Measurements from ENCODE around the gene PCSK7.
"Not testable (repeated sequence)": the region's sequence is repeated elsewhere in the genome, so short reads cannot be mapped to it uniquely, and the experiment has no call there.

Gene PCSK7

DNA sequence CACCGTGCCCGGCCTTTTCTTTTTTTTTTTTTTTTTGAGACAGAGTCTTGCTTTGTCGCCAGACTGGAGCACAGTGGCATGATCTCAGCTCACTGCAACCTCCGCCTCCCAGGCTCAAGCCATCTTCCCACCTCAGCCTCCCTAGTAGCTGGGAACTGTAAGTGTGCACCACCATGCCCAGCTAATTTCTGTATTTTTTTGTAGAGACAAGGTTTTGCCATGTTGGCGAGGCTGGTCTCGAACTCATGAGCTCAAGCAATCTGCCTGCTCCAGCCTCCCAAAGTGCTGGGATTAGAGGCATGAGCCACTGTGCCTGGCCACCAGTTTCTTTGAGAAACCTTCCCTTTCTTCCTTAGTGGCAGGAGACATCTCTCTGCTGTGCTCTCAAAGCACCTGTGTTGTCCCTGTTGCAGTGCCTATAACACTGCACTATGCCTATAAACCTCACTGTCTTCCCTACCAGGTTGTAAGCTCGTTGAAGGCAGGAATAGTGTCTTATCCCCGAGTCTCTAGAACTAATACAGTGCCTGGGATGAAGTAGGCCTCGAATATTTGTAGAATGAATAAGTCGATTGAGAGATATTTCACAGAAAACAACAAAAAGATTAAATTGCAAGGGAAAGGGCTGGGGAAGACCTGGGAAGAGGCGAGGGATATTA, 19.0 kb downstream of the PCSK7 start:
- DNase-seq: no peak

- no peak for DNase-seq
Measured at GRCh38 chr11:117210620-117211019, 21.3 kb downstream of the PCSK7 start.

- not testable (repeated sequence) for DNase-seq
Measured at GRCh38 chr11:117209351-117210125, 22.3 kb downstream of the PCSK7 start.

- not testable (repeated sequence) for DNase-seq
Measured at GRCh38 chr11:117208710-117209109, 23.2 kb downstream of the PCSK7 start.

- DNase-seq: not testable (repeated sequence)
Measured at GRCh38 chr11:117207481-117207880, 24.4 kb downstream of the PCSK7 start.

DNA sequence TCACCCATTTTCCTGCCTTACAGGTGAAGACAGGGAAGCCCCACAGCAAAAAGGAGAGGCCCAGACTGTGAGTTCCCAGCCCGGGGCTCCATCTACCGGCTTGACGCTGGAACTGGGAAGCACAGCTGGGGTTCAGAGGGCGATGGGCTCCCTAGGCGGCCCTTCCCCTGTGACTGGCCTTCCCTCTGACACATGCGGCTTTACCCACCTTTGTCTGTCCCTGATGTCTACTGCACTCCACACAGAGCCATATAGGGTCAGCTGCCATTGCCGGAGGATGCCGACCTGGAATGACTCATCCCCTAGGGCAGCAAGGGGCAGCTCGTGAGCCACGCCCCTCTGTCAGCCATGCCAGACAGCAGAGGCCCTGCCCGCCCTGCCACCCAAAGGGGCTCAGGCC, 25.0 kb downstream of the PCSK7 start:
- not testable (repeated sequence) for DNase-seq

- not testable (repeated sequence) for DNase-seq
Measured at GRCh38 chr11:117206111-117206510, 25.8 kb downstream of the PCSK7 start.

- no peak for DNase-seq
Measured at GRCh38 chr11:117205211-117205818, 26.6 kb downstream of the PCSK7 start.

DNA sequence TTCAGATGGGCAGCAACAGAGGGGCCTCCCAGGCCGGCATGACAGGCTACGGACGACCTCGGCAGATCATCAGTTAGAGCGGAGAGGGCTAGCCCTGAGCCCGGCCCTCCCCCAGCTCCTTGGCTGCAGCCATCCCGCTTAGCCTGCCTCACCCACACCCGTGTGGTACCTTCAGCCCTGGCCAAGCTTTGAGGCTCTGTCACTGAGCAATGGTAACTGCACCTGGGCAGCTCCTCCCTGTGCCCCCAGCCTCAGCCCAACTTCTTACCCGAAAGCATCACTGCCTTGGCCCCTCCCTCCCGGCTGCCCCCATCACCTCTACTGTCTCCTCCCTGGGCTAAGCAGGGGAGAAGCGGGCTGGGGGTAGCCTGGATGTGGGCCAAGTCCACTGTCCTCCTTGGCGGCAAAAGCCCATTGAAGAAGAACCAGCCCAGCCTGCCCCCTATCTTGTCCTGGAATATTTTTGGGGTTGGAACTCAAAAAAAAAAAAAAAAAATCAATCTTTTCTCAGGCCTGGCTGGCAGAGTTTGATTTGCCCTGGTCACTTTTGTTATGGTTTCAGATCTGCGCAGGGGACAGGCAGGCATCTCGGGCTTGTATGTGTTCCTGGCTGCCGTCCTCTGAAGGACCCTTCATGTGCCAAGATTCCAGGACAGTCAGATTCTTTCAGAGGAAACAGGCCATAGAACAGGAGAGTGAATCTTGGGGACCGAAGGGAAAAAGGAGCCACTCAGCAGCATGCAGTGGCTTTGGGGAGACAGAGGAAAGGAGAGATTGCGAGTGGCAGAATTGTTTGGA, 27.4 kb downstream of the PCSK7 start:
- no peak for DNase-seq

- no peak for DNase-seq
Measured at GRCh38 chr11:117203069-117203407, 28.8 kb downstream of the PCSK7 start.

DNA sequence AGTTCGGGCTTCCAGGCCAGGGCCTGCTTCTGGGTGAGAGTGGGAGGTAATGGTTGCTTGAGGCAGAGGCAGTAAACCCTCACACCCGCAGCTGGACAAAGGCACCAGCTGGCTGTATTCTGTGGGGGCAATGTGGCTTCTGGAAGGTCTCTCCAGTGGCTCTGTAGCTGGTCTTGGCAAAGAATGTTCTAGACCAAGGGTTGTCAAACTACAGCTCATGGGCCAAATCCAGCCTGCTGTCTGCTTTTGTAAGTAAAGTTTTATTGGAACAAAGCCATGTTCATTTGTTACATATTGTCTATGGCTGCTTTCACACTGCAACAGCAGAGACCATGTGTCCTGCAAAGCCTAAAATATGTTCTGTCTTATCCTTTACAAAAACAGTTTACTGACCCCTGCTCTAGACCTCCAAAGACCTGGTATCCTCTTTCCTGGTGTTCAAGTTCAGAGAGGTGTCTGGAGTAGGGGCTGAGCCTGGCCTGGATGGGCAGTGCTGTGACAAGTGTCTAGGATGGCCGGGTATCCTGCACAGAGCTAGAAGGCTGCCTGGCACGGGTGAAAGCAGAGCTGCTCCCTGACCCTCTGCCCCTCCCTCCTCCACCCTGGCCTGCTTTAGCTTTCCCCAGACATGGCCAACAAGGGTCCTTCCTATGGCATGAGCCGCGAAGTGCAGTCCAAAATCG, 29.3 kb downstream of the PCSK7 start:
- DNase-seq: no peak

DNA sequence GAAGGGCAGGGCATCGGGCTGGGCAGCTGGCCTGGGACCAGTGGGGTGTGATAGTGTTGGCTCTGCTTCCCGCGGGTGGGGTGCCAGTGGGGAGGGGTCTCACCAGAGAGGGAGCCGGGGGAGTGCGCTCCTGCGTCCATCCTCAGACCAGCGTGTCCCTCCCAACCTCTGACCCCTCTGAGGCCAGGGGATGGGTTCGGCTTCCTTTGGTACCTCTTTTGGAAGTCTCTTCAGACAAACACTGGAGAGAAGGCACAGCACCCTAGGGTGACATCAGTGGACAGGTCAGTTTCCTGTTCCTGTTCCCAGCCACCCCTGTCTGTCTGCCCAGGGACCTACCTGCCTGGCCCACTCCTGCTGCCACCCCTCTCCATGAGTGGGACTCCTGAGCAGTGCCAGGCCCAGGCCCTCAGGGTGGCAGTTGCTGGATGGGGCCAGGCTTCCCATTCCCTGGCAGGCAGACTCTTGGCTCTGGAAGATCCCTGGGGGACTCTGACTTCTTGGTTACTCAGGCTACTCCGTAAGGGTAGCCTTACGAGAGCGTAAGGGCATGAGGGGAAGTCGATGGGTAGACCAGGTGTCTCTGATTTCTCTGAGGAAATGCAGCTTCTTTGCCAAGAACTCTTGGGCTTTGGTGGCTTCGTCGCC, 30.1 kb downstream of the PCSK7 start:
- DNase-seq: no peak

DNA sequence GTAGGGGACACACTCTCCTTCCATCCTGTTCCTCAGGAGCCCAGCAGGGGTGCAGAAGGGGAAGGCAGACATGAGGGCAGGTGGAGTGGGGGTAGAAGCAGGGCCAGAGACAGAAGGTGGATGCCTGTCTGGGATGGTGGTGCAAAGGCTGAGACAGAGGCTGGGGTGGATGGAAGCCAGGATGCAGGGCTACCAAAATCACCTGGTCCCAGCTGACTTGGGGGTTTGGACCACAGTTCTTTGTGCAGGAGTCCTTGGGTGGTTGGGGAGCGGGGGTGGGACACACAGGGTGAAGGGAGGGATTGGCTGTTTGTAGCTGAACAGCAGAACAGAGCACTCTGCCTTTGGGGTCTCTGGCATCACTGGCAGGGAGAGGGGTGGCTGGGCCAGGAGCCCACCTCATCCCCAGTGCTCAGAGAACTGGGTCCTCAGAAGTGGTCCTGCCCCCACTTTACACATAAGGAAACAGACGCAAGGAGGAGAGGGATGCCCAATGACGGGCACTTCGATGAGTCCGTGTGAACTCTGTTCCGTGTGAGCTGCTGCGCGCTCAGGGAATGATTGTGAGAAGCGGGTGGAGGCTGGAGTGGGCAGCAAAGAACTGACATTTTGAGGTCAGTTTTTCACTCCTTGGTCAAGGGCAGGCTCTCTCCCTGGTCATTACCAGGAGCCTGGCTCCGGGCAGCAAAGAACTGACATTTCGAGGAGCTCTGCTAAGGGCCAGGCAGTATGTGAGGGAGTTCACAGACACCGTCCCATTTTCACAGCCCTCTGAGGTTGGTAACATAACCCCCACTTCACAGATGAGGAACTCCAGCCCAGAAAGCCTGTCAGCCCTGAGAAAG, 30.8 kb downstream of the PCSK7 start:
- no peak for DNase-seq

DNA sequence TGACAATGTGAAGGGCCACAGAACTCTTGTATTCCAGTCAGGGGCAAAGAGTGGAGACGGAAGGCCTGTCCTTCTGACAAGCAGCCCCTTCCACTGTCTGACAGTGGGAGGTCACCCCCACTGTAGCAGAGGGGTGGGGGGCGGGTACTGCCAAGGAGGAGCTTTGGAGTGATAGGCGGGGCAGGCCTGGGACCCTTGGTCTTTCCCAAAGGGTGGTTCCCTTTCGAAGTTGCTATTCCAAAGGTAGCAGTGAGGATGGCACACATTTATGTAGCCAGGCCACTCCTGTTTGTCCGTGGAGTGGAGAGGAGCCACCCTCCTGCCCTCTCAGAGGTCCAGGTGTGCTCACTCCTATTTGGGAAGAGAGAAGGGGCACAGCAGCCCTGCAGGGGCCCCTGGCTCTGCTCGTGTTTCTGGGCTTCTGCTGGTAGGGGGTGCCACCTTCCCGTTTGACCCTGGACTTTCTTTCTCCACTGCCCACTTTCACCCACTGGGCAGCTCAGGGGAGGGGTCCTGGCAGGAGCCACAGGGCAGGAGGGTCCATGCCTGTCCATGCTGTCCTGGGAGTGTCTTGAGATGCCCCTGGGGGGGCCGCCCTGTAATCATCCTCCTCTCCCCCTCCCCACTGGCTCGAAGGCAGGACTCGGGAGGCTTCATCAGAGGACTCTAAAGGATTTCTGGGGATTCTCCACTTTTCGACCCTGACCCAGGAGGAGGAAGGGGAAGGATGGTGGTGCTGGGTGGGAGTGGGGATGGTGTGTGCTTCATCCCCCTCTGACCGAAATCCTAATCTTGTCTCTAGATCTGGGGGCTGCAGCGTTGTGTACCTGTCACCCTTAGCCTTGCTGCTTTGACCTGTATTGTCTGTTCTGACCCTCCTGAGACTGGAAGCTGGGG, 31.7 kb downstream of the PCSK7 start:
- no peak for DNase-seq

- no peak for DNase-seq
Measured at GRCh38 chr11:117199053-117199915, 32.6 kb downstream of the PCSK7 start, which contains the start of gene TAGLN. Gene TAGLN, plus strand, starts transcription at chr11:117199370. Its CDS starts 3,644 bp downstream, at chr11:117203014.

- no peak for DNase-seq
Measured at GRCh38 chr11:117198613-117199012, 33.3 kb downstream of the PCSK7 start.

GRCh38 chr11:117197516-117198456, 34.1 kb downstream of the PCSK7 start:
- DNase-seq: no peak

DNA sequence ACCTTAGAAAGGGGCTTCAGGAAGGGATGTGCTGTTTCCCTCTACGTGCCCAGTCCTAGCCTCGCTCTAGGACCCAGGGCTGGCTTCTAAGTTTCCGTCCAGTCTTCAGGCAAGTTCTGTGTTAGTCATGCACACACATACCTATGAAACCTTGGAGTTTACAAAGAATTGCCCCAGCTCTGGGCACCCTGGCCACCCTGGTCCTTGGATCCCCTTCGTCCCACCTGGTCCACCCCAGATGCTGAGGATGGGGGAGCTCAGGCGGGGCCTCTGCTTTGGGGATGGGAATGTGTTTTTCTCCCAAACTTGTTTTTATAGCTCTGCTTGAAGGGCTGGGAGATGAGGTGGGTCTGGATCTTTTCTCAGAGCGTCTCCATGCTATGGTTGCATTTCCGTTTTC, 34.9 kb downstream of the PCSK7 start:
- no peak for DNase-seq
